GM21619 (cell line): ENCODE measurements around the gene CENPT.

ENCODE experiments used
- ATAC-seq: cut with Tn5 transposase; IDR thresholded peaks from one replicate; pipeline ENCODE4 v1.9.1; 2021; ENCODE audit not compliant: unreplicated experiment

Gene CENPT

GRCh38 chr16:67847064-67847861 lies at the start of gene CENPT:
Gene CENPT (minus strand): TSS chr16:67847693. CDS start chr16:67833859, 13,834 bp downstream.
- peak; percentile 33 for ATAC-seq

GRCh38 chr16:67897231-67897630 lies 49.7 kb upstream of the CENPT start:
- ATAC-seq = no peak

- ATAC-seq = peak; percentile 21
Observed at GRCh38 chr16:67893743-67894399, 46.4 kb upstream of the CENPT start.

- ATAC-seq = peak; percentile 93
Observed at GRCh38 chr16:67892899-67893742, 45.6 kb upstream of the CENPT start, which contains the start of gene PSKH1. Gene PSKH1 (plus strand): TSS chr16:67893254. CDS start chr16:67908750, 15,496 bp downstream.

- ATAC-seq = no peak
Observed at GRCh38 chr16:67892375-67892774, 44.9 kb upstream of the CENPT start.

- ATAC-seq = no peak
Observed at GRCh38 chr16:67888331-67888730, 40.8 kb upstream of the CENPT start.

GRCh38 chr16:67886387-67886786 lies 38.9 kb upstream of the CENPT start:
- no peak for ATAC-seq

GRCh38 chr16:67885976-67886375 lies 38.5 kb upstream of the CENPT start:
- ATAC-seq = no peak

GRCh38 chr16:67885545-67885944 lies 38.1 kb upstream of the CENPT start:
- no peak for ATAC-seq

GRCh38 chr16:67884684-67885083 lies 37.2 kb upstream of the CENPT start, which contains the start of gene NRN1L:
Gene NRN1L (plus strand): TSS chr16:67884885. CDS start chr16:67884904, 19 bp downstream.
- no peak for ATAC-seq

- ATAC-seq = no peak
Observed at GRCh38 chr16:67883872-67884261, 36.4 kb upstream of the CENPT start.

- no peak for ATAC-seq
Observed at GRCh38 chr16:67883146-67883871, 35.8 kb upstream of the CENPT start.

- ATAC-seq = no peak
Observed at GRCh38 chr16:67882374-67883145, 35.1 kb upstream of the CENPT start.

GRCh38 chr16:67881621-67882161 lies 34.2 kb upstream of the CENPT start:
- no peak for ATAC-seq

GRCh38 chr16:67880584-67880983 lies 33.1 kb upstream of the CENPT start:
- ATAC-seq = no peak

GRCh38 chr16:67879936-67880335 lies 32.4 kb upstream of the CENPT start:
- ATAC-seq = no peak

- ATAC-seq = no peak
Observed at GRCh38 chr16:67879462-67879861, 32.0 kb upstream of the CENPT start.

GRCh38 chr16:67878846-67879245 lies 31.4 kb upstream of the CENPT start:
- ATAC-seq = no peak

- no peak for ATAC-seq
Observed at GRCh38 chr16:67878232-67878631, 30.7 kb upstream of the CENPT start.

- no peak for ATAC-seq
Observed at GRCh38 chr16:67877064-67877463, 29.6 kb upstream of the CENPT start.
